ENCODE measurements around the gene PZP.
"Not testable (repeated sequence)": the region's sequence is repeated elsewhere in the genome, so short reads cannot be mapped to it uniquely, and the experiment has no call there.

PZP gene

DNA sequence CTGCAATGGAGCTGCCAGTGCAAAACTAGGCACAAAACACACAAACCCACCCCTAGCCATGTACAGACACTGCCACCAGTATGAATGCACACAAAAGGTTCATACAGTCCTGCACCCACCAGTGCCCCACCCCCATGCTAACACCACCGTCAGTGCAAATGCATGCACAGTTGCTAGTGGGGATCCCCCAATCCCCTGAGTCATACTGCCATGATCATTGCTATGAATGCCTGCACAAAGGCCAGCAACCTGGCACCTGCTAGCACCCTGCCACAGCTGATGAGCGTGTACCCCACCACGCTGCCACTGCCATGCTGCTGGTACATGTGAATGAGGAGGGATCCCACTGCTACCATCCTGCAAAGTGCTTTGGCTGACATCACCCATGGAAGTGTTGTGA lies 23.9 kb downstream of the PZP start:
- no peak for DNase-seq (ENCODE audit: low read depth in 4 of 4, low spot score in 1 of 4)

DNA sequence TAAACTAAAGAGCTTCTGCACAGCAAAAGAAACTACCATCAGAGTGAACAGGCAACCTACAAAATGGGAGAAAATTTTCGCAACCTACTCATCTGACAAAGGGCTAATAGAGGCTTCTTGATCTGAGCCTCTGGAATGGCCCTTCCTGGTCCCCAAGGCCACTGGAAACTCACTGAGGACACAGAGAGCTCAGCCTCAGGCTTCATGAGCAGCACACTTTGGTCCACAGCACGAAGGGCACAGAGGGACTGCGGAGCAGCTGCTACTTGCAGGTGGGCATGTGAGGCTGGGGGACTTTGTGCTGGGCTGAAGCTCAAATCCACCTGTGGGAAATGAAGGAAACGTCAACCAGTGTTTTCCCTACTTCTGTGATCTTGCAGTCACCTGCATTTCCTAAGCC lies 27.4 kb downstream of the PZP start:
- DNase-seq (ENCODE audit: low read depth in 4 of 4, low spot score in 1 of 4), result no peak

DNA sequence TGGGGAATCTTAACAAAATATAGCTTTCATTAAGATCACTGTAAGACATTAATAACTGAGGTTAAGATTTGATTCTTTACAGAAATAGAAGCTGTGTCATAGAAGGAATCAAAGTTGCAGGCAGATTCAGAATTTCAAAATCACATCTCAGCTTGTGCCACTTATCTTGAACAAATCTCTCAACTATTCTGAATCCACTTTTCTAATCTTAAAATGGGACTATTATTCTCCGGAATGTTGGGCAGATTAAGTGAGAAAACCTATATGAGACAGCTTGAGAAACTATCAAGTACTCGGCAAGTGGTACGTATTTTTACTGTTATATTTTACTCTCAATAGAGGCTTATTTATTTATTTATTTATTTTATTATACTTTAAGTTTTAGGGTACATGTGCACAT lies 28.4 kb downstream of the PZP start:
- DNase-seq (ENCODE audit: low read depth in 4 of 4, low spot score in 1 of 4), result no peak

DNA sequence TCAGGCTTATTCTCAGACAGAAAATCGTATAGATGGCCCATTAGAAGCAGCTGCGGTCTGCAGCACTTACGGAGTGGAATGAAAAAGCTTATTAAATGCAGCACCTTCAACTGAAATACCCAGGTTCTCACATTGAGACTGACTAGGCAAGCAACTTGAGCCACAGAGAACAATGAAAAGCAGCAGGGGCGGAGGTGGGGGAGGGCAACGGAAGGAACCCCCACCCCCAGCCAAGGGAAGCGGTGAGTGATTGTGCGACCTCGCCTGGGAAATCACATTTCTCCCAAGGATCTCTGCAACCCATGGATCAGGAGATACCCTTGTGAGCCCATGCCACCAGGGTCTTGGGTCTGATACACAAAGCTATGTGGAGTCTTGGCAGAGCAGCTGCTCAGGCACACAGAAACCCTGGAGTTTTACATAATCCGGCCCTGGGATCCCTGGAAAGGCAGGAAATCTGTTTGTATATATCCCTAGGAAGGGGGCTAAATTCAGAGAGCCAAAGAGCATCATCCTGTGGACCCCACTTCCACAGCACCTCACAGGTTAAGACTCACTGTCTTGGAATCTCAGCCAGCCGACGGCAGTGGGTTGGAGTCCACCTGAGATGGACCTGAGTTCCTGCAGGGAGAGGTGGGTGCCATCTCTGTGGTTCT lies 38.1 kb downstream of the PZP start:
- no peak for DNase-seq (ENCODE audit: low read depth in 4 of 4, low spot score in 1 of 4)

DNA sequence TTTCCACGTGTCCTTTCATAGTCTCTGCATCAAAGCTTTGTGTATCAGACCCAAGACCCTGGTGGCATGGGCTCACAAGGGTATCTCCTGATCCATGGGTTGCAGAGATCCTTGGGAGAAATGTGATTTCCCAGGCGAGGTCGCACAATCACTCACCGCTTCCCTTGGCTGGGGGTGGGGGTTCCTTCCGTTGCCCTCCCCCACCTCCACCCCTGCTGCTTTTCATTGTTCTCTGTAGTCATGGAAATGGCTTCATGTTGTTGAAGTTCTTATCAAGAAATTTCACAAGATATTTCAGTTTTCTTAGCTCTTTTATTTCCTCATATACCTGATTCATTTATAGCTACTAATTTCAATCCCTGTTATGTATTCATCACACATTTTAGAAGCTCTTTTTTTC lies 40.9 kb downstream of the PZP start:
- DNase-seq (ENCODE audit: low read depth in 4 of 4, low spot score in 1 of 4), result not testable (repeated sequence)

DNA sequence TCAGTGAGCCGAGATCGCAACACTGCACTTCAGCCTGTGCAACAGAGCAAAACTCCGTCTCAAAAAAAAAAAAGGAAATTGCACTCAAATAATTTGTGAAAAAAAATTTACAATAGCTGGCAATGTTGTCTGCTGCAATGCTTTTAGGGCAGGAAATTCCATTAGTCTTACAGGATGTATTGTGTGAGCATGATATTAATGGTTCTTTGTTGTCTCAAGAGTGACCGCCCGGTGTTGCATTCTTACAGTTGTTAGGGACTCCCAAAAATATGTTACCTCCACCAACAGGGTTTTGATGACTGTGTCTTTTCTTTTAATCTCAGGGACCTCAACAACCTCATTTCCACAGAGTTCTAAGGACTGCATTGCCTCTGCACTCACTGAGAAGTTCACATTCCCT lies 44.8 kb downstream of the PZP start:
- no peak for DNase-seq (ENCODE audit: low read depth in 4 of 4, low spot score in 1 of 4)

DNA sequence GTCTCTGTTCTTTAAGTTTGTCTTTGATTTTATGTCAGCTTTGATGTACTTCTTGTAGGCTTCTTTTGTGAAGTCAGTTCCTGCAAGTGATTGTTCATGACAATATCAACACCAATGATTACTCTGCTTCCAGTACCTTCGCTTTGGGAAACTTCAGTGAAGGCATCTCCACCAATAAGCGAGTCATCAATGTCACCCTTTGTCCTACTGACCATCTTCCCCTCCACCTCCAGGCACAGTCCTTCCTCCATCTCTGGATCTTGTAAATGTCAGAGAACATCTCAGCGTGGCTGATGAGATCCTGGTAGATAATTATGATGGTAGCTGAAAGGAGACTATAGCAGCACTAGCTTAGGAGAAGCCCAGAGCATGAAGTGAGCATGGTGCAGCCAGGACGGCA lies 52.1 kb downstream of the PZP start:
- no peak for DNase-seq (ENCODE audit: low read depth in 4 of 4, low spot score in 1 of 4)

DNA sequence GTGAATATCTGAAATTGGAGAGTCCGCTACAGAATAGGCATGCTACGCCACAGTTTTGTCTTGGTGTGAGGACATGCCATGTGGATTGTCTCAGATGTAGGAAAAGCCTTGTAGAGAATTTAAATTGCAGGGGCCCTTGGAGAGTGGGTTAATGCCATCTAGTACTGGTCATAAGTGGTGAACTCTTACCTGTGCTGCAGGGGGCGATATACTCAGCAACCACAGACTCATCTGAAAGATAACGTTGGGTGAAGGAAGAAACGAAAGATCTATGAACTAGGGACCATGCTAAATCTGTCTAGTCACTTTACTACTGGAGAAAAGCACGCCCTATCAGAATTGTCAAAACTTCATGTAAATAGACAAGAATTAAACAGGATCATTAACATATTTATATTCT lies 58.8 kb downstream of the PZP start:
- DNase-seq (ENCODE audit: low read depth in 4 of 4, low spot score in 1 of 4), result no peak

DNA sequence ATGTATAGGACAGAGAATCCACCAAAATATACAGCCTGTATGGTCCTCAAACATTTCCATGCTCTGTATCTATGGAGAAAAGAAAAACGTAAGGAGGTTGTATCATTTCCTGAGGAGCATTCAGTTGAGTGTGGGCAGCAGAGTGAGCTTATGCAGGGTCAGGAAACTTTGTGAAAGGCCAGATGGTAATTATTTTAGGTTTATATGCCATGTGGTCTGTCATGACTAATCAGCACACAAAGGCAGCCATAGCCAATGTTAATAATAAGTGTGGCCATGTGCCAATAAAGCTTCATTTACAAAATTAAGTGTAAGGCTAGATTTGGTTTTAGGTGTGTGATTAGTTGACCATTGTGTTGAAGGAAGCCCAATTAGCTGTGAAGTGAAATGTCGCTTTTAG lies 59.3 kb downstream of the PZP start:
- DNase-seq (ENCODE audit: low read depth in 4 of 4, low spot score in 1 of 4), result no peak

DNA sequence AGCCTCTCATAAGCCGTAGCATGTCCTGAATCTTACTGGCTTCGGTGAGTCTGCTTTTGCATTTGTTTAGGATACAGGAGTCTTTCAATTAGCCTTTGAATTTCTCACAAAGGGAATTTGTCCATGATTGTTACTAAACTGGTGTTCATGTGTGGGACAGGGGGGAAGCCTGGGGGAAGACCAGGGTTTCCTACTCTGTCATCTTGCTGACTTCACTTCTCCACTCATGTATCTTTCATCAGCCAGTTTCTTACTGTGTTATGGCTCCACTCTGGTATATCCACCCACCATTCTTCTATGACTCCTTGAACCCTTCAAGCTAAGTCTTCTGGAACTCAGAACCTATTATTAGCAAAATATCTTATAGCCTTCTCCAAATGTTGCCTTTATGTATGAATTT lies 60.7 kb downstream of the PZP start:
- DNase-seq (ENCODE audit: low read depth in 4 of 4, low spot score in 1 of 4), result no peak

DNA sequence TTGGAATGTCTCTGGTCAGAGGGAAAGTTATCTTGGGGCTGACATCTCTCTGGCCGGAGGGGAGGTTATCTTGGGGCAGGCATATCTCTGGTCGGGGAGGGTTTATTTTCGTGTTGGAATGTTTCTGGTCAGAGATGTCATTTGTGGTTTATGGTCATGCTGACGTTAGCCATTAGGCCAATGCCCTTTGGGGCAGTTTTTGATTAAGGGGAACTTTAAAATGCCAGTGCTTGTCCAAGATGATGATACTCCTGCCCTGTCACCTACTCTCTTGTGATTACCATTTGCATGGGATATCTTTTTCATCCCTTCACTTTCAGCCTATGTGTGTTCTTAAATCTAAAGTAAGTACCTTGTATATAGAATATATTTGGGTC lies 63.5 kb downstream of the PZP start:
- no peak for DNase-seq (ENCODE audit: low read depth in 4 of 4, low spot score in 1 of 4)

DNA sequence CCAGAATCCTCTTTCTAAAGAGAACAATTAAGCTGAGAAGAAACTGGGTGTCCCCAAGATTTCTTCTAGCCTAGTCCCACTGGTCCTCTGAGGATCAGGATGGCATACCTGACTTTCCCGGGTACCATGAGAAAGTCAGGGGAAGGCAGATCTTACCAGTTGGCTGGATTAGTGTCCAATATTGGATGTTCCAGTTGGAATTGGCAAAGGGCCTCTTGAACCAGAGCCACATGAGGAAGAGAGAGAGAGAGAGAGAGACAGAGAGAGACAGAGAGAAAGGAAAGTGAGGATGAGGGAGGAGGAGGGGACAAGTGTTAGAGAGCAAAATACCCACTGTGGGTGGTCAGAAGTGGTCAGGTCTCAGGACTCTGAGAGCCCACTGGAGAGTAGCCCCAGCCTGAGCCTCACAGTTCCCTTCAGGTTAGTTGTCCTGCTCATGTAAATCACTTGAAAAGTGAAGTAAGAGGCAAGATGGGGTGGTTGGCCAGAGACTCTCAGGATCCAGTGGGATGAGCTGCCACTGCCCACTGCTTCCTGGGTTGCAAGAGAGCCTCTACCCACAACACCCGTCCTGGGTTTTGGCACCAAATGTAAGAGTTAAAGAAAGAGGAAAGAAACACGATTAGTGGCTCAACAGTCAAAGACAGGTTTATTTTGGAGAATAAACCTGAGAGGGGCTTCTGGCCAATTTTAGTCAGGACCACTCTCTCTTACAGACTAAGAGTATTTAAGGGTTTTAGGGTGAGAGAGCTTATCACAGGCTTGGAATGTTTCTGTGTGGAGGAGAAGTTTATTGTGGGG lies 64.1 kb downstream of the PZP start:
- no peak for DNase-seq (ENCODE audit: low read depth in 4 of 4, low spot score in 1 of 4)

DNA sequence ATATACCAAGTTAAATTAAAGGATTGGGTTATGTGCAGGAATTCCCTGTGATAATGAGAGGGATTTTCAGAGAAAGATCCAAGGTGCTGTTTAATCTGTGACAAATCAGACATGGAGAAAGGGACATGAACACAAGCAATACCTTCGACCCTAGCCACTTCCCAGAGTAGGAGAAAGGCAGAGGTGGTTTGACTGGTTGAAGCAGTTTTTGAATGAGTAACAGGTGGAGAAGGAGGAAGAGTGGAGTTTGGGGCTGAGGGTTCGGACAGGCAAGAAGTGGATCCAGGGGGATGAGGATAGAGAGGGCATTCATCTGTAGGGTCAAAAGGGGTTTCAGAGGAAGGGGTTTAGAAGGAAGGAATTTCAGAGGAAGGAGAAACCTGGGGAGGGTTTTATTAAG lies 65.1 kb downstream of the PZP start:
- no peak for DNase-seq (ENCODE audit: low read depth in 4 of 4, low spot score in 1 of 4)

DNA sequence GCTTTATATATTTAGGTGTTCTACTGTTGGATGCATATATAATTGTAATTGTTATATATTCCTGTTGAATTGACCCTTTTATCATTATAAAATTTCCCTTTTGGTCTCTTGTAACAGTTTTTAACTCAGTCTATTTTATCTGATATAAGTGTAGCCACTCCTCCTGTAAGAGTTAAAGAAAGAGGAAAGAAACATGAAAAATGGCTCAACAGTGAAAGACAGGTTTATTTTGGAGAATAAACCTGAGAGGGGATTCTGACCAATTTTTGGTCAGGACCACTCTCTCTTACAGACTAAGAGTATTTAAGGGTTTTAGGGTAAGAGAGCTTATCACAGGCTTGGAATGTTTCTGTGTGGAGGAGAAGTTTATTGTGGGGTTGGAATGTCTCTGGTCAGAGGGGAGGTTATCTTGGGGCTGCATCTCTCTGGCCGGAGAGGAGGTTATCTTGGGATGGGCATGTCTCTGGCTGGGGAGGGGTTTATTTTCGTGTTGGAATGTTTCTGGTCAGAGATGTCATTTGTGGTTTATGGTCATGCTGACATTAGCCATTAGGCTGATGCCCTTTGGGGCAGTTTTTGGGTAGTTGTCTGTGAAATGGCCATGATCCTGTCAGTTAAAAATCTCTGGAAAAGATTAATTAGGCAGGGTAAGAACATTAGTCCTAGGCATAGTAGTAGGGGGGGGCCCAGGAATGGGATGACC lies 68.5 kb downstream of the PZP start:
- DNase-seq (ENCODE audit: low read depth in 4 of 4, low spot score in 1 of 4), result not testable (repeated sequence)

DNA sequence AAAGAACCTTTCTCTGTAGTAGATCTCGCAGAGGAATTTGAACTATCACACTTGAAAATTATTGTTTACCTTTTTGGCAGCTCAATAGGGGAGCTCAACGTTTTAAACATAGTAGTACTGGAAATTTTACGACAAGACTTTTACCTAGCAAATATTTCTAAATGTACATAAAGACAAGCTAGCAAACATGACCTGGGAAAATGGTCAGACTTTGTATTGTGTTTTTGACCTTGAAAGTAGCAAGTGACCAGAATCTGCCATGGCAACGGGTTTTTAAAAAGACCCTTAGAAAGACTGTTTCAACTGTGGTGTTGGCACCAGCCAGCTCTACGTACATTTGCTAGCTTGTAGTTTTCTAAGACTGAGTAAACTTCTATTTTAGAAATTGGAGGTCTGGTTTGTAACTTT lies 72.3 kb downstream of the PZP start:
- DNase-seq (ENCODE audit: low read depth in 4 of 4, low spot score in 1 of 4), result no peak

DNA sequence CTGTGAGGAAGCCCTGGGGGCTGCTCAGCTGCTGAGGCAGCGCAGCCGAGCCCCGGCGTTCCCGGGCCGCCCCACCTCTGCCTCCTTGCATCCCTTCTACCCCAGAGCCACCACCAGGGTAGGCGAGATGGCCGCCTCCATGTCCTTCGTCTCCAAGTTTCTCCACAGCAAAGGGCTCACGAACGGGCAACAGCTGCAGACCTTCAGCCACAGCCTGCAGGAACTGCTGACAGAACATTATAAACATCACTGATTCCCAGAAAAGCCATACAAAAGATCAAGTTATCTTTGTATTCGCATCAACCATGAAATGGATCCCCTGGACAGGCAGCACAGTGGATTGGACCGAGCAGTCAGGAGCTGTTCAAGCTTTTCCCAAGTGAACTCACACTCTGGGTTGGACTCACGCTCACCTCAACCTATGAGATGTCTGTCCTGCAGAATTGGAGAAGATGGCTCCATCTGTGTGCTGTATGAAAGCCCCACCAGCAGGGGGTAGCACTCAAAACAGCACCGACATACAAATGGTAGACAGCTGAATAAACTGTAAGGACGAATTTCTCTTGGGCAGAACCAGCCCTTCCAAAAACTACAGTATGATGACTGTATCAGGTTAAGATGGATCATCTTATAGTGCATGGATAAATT lies 73.1 kb downstream of the PZP start:
- DNase-seq (ENCODE audit: low read depth in 4 of 4, low spot score in 1 of 4), result no peak

DNA sequence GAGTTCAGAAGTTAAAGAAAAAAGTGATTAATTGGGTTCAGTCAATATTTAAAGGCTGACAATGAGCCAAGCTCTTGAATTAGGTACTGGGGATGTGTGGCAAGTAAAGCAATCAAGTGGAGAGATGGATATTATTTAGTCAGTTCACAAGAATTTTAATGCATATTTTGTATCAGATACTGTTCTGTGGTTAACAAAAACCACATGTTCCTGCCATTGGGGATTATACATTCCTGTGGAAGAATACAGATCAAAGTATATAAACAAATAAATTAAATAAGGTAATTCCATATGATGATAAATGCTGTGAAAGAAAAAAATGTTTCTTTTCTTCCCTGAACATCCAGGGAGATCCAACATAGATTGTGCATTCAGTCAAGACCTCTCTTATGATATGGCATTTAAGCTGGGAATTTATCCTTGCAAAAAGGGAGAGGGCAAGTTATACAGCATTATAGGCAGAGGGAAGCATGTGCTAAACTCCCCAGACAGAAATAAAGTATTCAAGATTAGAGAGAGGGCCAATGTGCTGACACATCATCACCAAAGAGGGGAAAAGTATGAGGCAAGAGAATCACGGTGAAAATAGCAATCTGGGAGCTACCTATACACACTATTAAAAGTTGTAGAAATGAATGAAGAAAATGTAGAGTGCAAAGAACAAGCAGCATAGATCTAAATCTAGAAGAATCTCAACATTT lies 74.8 kb downstream of the PZP start:
- DNase-seq (ENCODE audit: low read depth in 4 of 4, low spot score in 1 of 4), result no peak

DNA sequence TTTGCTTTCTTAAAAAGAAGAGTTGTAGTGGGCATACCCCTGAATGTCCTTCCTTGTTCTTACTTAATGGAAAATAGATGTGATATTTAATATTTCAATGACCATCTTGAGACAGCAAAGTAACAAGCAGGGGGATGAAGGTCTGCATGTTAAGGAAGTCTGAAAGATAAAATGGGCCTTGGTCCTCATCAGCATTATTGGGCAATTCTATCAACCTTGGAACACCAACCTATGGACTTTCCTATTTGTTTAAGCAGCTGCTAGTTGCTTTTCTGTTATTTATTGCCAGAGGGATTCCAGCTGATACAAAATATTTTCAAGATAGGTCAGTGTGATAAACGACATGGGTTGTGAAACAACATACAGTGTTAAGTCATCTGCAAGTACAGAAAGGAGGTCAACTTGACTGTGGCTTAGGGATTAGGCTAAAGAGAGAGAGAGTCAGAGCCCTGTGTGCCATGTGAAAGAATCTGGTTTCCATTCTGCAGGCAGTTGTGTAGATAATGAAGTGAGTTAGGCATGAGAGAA lies 76.1 kb downstream of the PZP start:
- DNase-seq (ENCODE audit: low read depth in 4 of 4, low spot score in 1 of 4), result no peak

DNA sequence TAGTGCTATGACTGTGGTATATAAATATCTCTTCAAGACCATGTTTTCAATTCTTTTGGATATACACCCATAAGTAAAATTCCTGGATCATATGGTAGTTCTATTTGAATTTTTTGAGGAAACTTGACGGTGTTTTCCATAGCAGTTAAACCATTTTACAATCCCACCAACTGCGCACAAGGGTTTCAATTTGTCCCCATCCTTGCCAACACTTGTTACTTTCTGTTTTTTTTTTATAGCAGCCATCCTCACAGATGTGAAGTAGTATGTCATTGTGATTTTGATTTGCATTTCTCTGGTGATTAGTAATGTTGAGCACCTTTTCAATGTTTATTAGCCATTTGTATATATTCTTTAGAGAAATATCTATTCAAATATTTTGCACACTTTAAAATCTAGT lies 78.0 kb downstream of the PZP start:
- no peak for DNase-seq (ENCODE audit: low read depth in 4 of 4, low spot score in 1 of 4)

DNA sequence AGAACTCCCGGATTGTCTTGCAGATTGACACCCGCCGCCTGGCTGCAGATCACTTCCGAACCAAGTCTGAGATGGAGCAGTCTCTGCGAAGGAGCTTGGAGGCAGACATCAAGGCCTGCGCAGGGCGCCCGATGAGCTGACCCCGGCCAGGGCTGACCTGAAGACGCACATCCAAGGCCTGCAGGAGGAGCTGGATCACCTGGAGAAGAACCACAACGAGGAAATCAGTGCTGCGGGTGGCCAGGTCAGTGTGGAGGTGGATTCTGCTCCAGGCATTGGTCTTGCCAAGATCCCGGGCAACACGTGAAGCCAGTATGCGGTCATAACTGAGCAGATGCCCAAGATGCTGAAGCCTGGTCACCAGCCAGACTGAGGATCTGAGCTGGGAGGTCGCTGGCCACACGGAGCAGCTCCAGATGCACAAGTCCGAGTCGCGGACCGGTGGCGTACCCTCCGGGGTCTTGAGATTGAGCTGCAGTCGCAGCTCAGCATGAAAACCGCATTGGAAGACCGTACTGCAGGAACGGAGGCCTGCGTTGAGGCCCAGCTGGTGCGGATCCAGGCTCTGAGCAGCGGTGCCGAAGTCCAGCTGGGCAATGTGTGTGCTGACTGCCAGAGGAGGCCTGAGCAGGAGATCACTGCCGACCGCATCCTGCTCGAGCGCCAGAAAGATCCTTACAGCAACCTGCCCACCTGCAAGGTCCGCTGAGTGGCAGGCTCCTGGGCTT lies 80.1 kb downstream of the PZP start:
- no peak for DNase-seq (ENCODE audit: low read depth in 4 of 4, low spot score in 1 of 4)

Measured in stimulated activated CD4-positive, alpha-beta T cell treated with anti-CD3 and anti-CD28 coated beads, Interleukin-1b, Interleukin-23, amount 100 ng/mL, for 24 hours (primary cell).